Gastrocnemius medialis (tissue), 4 donors: Measurements from ENCODE around the gene RFTN1.

Source experiments
- POLR2A ChIP-seq, 2 donors: fragments of 450-650 bp; IDR thresholded peaks; one replicate each; pipeline ENCODE4 v1.6.1; 2017; ENCODE audit warnings: antibody characterized with exemption in 2 of 2, mild to moderate bottlenecking in 2 of 2, moderate library complexity in 2 of 2
- TF ChIP-seq, protein P1 (sequence below), 5 experiments: fragments of 450-650 bp in 3 of 5; fragments of 200-600 bp in 2 of 5; sonication (generic) in 2 of 5; IDR thresholded peaks in 4 of 5; conservative IDR thresholded peaks in 1 of 5; 1 replicate in 4 of 5; 2 replicates in 1 of 5; pipeline ENCODE4 v1.5.1; 2016 to 2019; ENCODE audit warnings: antibody characterized with exemption in 5 of 5, mild to moderate bottlenecking in 3 of 5, moderate library complexity in 3 of 5

DNA sequence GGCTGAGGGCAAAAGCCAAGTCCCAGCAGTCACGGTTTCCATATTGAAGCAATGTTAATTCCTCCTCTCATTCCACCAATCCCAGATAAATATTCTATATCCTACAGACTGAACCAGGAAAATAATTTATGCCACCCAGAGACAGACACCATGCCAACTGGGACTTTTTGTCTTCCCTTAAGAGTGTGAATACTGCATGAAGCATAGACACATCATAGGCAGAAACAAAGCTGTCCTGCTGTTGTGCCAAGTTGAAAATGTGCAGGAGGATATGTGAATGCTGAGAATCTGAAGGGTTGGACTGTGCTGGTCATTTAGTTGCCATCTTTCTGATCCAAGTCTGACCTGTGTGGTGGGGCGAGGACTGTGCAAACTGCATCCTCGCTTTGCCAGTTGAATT, 37.7 kb downstream of the RFTN1 start:
- TF ChIP-seq, protein P1, sequence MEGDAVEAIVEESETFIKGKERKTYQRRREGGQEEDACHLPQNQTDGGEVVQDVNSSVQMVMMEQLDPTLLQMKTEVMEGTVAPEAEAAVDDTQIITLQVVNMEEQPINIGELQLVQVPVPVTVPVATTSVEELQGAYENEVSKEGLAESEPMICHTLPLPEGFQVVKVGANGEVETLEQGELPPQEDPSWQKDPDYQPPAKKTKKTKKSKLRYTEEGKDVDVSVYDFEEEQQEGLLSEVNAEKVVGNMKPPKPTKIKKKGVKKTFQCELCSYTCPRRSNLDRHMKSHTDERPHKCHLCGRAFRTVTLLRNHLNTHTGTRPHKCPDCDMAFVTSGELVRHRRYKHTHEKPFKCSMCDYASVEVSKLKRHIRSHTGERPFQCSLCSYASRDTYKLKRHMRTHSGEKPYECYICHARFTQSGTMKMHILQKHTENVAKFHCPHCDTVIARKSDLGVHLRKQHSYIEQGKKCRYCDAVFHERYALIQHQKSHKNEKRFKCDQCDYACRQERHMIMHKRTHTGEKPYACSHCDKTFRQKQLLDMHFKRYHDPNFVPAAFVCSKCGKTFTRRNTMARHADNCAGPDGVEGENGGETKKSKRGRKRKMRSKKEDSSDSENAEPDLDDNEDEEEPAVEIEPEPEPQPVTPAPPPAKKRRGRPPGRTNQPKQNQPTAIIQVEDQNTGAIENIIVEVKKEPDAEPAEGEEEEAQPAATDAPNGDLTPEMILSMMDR (IDR thresholded peaks at IDR 0.05 in 4 of 5, conservative IDR thresholded peaks at IDR 0.05 in 1 of 5), result no peak
- no peak for TF ChIP-seq POLR2A (IDR thresholded peaks at IDR 0.05)
